ENCODE measurements around the gene SALL3.

SALL3 gene

GRCh38 chr18:79000997-79001396 lies 21.4 kb downstream of the SALL3 start:
- Histone ChIP-seq H3K4me3 (ENCODE audit: low read depth, low read length) (no peak overlapping the region), H3K9me3 (ENCODE audit: control insufficient read depth, insufficient read depth, low read depth, low read length) (no peaks in the 10 kb centered on the region), H3K36me3 (ENCODE audit: control insufficient read depth in 2 of 2, insufficient read depth in 1 of 2, low read length in 2 of 2) (peaks cover 0 to 12% of the 10 kb centered on the region in 2 experiments; a peak in 1 of 3 replicates), H3K27ac (ENCODE audit: extremely low read depth, low read depth, low read length) (no peak overlapping the region), H3K4me1 (ENCODE audit: control insufficient read depth, insufficient read depth, low read length) (no peaks in the 10 kb centered on the region)
- TF ChIP-seq ZNF202 (tag by site-specific recombination; IDR thresholded peaks at IDR 0.05; ENCODE audit: borderline replicate concordance) (no peak), PBX3 (CRISPR knock-in tag; IDR thresholded peaks at IDR 0.05) (no peak), HIC1 (tag by site-specific recombination; IDR thresholded peaks at IDR 0.05) (no peak), ZNF138 (tag by site-specific recombination; IDR thresholded peaks at IDR 0.05; ENCODE audit: borderline replicate concordance) (no peak), ZNF521 (tag by site-specific recombination; IDR thresholded peaks at IDR 0.05) (no peak), ZNF394 (tag by site-specific recombination; IDR thresholded peaks at IDR 0.05; ENCODE audit: borderline replicate concordance) (no peak), ZNF664 (tag by site-specific recombination; IDR thresholded peaks at IDR 0.05) (no peak), ZNF707 (tag by site-specific recombination; IDR thresholded peaks at IDR 0.05) (no peak), AEBP2 (tag by site-specific recombination; IDR thresholded peaks at IDR 0.05; ENCODE audit: borderline replicate concordance) (no peak), SETDB1 (IDR thresholded peaks at IDR 0.05; ENCODE audit: insufficient read length, low read length) (no peak), ZNF792 (tag by site-specific recombination; IDR thresholded peaks at IDR 0.05) (no peak), ZNF623 (tag by site-specific recombination; IDR thresholded peaks at IDR 0.05) (no peak), ZNF350 (tag by site-specific recombination; IDR thresholded peaks at IDR 0.05) (no peak), KLF7 (tag by site-specific recombination; IDR thresholded peaks at IDR 0.05; ENCODE audit: borderline replicate concordance) (no peak), ZNF473 (tag by site-specific recombination; IDR thresholded peaks at IDR 0.05) (no peak), ZNF221 (tag by site-specific recombination; IDR thresholded peaks at IDR 0.05; ENCODE audit: borderline replicate concordance) (no peak), ZNF169 (tag by site-specific recombination; IDR thresholded peaks at IDR 0.05) (no peak), ZNF571 (tag by site-specific recombination; IDR thresholded peaks at IDR 0.05) (no peak)
- TF ChIP-seq, protein P1, sequence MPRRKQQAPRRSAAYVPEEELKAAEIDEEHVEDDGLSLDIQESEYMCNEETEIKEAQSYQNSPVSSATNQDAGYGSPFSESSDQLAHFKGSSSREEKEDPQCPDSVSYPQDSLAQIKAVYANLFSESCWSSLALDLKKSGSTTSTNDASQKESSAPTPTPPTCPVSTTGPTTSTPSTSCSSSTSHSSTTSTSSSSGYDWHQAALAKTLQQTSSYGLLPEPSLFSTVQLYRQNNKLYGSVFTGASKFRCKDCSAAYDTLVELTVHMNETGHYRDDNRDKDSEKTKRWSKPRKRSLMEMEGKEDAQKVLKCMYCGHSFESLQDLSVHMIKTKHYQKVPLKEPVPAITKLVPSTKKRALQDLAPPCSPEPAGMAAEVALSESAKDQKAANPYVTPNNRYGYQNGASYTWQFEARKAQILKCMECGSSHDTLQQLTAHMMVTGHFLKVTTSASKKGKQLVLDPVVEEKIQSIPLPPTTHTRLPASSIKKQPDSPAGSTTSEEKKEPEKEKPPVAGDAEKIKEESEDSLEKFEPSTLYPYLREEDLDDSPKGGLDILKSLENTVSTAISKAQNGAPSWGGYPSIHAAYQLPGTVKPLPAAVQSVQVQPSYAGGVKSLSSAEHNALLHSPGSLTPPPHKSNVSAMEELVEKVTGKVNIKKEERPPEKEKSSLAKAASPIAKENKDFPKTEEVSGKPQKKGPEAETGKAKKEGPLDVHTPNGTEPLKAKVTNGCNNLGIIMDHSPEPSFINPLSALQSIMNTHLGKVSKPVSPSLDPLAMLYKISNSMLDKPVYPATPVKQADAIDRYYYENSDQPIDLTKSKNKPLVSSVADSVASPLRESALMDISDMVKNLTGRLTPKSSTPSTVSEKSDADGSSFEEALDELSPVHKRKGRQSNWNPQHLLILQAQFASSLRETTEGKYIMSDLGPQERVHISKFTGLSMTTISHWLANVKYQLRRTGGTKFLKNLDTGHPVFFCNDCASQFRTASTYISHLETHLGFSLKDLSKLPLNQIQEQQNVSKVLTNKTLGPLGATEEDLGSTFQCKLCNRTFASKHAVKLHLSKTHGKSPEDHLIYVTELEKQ (tag by site-specific recombination; IDR thresholded peaks at IDR 0.05; ENCODE audit: borderline replicate concordance), result no peak
- CTCF ChIA-PET, result interaction anchor here (0.5 to 1.3 kb wide), 4 partner anchors 10 to 1251 kb away, joined by 3 to 4 read pairs (median 3); no protein-coding TSS in a partner anchor
- POLR2A ChIA-PET, result no interaction called here
